ENCODE data around the gene PLAAT2.

The PLAAT2 gene

DNA sequence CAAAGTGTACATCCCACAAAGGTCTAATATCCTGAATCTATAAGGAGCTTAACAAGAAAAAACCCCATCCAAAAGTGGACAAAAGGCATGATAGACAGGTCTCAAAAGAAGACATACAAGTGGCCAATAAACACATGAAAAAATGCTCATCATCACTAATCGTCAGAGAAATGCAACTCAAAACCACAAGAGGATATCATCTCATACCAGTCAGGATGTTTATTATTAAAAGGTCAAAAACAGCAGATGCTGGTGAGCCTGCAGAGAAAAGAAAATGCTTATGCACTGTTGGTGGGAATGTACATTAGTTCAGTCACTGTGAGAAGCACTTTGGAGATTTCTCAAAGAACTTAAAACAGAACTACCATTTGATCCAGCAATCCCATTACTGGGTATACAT, 44.6 kb downstream of the PLAAT2 start:
- DNase-seq (ENCODE audit: low read depth in 2 of 2): no peak

DNA sequence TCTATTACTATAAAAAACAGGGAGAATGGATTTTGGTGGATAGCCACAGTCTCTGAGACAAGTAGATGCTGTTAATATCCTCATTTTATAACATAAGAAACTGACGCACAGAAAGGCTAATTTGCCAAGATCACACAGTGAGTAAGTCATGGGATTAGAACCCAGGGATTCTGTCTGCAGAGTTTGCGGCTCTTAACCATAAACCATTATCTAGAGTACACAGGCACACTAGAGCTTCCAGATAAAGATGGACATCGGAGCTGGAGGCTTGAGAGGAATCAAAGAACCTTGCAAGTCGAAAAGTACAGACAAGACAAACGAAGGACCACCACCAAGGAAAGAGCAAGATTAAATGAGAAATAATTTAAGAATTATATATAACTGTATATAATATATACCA, 46.0 kb downstream of the PLAAT2 start:
- no peak for DNase-seq (ENCODE audit: low read depth in 2 of 2)

GRCh38 chr11:63516109-63516508, 47.1 kb downstream of the PLAAT2 start:
- no peak for DNase-seq (ENCODE audit: low read depth in 2 of 2)

DNA sequence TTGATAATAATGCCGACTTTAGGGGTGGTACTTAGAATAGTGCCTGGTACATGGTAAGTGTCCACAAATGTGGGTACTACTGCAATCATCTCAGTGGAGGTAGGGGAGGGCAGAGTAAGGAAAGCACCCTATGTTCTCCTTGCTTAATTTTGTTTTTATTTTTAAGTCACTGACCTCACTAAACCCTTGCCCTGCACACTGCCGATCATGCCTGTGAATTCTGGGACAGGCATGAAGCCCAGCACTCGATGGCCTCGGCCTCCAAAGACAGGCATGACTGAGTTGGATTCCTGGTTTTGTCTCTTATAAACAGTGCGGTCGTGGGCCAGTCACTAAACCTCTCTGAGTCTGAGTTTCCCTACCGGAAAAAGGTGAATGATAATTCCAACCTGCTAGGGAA, 50.4 kb downstream of the PLAAT2 start:
- no peak for DNase-seq (ENCODE audit: low read depth in 2 of 2)

DNA sequence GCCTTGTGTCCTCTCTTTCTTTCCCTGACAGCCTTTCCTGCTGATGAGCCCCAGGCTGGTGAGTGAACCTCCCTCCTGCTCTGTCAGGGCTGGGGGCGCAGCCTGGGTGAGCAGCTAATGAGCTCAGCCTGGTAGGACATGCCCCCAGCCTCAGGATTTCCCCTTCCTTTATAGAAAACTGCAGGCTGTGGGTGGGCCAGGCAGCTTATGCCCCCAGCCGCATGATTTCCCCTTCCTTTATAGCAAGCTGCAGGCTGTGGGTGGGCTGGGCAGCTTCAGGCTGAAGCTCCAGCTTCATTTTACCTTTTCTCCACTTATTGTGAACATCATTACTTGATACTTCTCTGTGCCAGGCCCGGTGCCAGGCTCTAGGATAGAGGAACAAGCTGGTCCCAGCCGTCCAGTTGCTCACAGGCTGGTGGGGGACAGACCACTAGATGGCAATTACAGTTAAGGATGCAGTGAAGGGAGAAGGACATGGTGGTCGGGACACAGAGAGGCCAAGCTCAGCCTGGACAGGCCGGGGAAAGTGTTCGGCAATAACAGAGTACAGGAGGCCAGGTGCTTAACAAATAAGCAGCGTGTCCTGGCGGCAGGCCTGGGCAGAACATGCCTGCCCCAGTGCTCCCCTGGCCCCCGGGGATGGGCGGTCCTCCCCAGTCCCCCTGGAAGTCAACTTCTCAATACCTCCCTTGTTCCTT, 52.0 kb downstream of the PLAAT2 start:
- no peak for DNase-seq (ENCODE audit: low read depth in 2 of 2)

GRCh38 chr11:63510360-63511047, 52.7 kb downstream of the PLAAT2 start:
- DNase-seq (ENCODE audit: low read depth in 2 of 2): no peak

- no peak for DNase-seq (ENCODE audit: low read depth in 2 of 2)
Observed at GRCh38 chr11:63508745-63509144, 54.4 kb downstream of the PLAAT2 start.

DNA sequence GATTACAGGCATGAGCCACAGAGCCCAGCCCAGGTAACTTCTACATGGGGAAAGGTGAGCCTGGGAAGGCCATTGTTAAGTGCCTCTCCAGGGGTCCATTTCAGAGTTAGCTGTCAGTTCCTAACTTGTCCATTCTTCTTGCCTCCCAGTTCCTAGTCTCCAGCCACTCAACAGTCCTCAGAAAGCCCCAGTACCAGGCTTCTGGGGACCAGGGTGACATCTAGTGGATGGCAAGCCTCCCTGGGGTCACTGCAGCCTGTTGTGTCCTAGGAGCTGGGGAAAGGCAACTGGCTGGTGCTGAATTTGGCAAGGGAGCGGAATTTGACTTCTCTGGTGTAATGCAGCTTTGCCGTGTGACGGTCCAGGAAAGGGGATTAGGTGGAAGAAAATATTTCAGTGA, 55.2 kb downstream of the PLAAT2 start:
- DNase-seq (ENCODE audit: low read depth in 2 of 2): no peak

DNA sequence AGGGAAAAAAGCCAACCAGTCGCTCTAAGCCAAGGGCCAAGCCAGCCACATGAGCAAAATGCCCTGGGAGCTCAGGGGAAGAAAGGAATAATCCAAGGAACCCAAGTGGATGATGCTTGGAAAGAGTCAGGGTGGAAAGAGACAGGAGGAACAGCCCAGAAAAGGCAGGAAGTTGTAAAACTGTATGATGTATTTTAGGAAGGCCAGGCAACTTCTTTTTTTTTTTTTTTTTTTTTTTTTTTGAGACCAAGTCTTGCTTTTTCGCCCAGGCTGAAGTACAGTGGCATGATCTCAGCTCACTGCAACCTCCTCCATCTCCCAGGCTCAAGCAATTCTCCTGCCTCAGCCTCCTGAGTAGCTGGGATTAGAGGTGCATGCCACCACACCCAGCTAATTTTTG, 55.7 kb downstream of the PLAAT2 start:
- no peak for DNase-seq (ENCODE audit: low read depth in 2 of 2)

- DNase-seq (ENCODE audit: low read depth in 2 of 2): no peak
Observed at GRCh38 chr11:63506876-63507275, 56.3 kb downstream of the PLAAT2 start.

DNA sequence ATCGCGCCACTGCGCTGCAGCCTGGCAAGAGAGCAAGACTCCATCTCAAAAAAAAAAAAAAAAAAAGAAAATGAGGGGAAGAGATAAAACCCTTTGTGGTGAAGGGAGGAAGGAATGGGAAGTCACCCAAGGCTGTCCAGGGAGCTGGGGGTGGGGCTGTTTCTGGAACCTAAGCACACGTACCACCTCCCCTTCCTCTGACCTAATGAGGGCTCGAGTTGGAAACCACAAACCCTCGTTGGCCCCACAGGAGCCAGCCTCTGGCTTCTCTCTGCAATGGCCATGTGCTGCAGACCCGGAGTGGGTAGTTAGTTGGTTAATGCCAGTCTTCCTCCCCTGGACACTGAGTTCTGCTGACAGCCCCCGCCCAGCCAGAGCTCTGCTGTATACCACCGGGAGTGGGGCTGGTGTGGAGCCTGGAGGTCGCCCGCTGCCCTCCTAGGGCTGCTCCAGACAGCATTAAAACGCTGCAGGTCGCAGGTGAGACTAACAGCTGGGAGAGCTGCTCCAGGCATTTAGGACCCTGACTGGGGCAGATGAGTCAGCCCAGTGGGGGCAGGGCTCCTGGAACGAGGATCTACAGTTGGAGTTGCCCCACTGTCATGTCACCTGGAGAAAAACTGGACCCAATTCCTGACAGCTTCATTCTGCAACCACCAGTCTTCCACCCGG, 57.2 kb downstream of the PLAAT2 start, which contains the start of gene LGALS12:
LGALS12 (plus strand) TSS at position 228 of the 672 bp plus-strand sequence; CDS start at position 603, 375 bp downstream.
- DNase-seq (ENCODE audit: low read depth in 2 of 2): no peak

DNA sequence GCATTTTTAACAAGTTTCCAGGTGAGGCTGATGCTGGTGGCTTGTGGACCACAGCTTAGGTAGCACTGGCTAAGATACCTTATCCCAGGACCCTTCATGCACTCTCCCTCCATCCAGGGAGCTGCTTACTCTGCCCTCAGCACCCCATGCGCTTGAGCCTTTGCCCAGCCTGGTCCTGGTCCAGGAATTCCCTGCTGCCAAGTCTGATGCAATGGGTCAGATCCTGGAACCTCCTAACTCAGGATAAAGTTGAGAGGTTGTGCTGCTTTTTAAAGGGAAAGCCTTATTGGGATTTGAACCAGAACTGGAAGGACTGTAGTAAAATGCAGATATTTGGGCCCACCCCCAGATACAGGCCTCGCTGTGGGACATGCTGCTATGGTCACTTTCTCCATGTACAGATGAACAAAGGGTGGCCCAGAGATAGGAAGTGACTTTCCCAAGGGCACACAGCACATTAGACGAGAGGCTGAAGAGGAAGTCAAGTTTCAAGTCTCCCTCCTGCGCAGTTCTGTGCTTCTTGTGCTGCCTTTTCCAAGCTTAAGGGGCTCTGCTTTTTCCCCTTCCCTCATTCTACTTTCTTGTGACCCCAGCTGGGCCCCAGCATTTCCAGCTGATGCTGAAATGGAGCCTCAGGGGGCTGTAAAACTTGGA, 58.1 kb downstream of the PLAAT2 start:
- DNase-seq (ENCODE audit: low read depth in 2 of 2): no peak

- DNase-seq (ENCODE audit: low read depth in 2 of 2): no peak
Observed at GRCh38 chr11:63504054-63504453, 59.1 kb downstream of the PLAAT2 start.

GRCh38 chr11:63503492-63503891, 59.7 kb downstream of the PLAAT2 start:
- no peak for DNase-seq (ENCODE audit: low read depth in 2 of 2)

Data from stimulated activated CD4-positive, alpha-beta T cell treated with anti-CD3 and anti-CD28 coated beads, Interleukin-15, amount 100 ng/mL, for 48 hours (primary cell).